ENCODE results near the gene KLK2.
"Not testable (repeated sequence)": the region's sequence is repeated elsewhere in the genome, so short reads cannot be mapped to it uniquely, and the experiment has no call there.

The KLK2 gene

DNA sequence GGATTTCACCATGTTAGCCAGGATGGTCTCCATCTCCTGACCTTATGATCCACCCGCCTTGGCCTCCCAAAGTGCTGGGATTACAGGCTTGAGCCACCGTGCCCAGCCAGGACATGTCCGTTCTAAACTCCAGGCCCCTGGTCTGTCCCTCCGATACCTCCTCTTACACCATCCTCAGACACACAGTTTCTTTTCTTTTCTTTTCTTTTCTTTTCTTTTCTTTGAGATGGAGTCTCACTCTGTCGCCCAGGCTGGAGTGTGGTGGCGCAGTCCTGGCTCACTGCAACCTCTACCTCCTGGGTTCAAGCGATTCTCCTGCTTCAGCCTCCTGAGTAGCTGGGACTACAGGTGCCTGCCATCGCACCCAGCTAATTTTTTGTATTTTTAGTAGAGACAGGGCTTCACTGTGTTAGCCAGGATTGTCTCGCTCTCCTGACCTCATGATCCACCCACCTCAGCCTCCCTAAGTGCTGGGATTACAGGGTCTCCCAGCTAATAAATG, 22.9 kb downstream of the KLK2 start:
- not testable (repeated sequence) for DNase-seq

DNA sequence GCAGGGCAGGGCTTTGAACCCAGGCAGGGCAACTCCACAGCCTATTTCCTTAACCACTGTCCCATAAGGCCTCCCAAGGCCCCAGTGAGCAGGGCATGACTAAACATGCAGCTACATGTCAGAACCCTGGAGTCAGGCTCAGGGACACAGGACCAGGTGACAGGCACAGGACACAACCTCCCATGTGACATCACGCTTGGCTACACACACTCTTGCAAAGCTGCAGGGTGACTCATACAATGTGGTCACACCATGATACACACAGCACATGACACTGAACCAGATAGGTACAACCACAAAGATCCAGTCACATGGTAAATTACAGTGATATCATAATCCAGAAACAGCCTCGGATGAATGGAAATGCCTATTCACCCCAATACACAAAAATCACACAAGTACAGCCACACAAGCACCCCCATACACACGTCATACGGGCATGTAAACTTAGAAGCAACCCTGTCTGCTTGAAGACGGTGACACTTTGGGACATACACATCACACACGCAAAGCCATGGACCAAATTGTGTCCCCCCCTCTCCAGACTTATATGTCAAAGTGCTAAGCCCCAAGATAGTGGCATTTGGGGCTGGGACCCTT, 23.5 kb downstream of the KLK2 start:
- peak; percentile 35 for DNase-seq

DNA sequence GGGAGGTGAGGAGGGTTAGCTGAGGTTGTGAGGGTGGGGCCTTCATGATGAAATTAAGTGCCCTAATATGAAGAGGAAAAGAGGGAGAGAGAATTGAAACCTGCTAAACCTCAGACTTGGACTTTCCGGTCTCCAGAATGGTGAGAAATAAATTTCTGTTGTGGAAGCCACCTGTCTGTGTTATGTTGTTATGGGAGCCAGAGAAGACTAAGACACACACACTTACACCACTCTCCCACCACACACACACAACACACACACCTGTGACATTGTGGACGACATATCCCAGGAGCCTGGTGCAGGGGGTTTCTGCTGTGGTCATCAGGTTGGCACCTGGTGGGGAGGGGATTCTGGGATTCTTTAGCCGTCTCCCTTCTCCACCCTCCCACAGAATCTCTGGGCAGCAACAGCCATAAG, 24.0 kb downstream of the KLK2 start:
- DNase-seq, result no peak

DNA sequence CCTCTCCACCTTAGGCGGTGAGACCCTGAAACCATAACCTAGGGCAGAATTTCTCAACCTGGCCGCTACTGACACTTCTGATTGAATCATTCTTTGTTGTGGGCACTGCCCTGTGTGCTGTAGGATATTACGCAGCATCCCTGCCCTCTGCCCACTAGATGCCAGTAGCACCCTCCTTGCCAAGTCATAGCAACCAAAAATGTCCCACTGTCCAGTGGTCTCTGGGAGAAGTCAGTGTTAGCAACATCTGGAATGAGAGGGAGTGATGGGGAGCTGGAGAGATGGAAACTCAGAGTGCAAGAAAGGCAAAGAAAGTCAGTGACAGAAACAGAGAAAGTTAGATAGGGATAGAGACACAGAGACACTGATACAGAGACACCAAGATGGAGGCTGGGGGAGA, 24.4 kb downstream of the KLK2 start:
- DNase-seq, result no peak

DNA sequence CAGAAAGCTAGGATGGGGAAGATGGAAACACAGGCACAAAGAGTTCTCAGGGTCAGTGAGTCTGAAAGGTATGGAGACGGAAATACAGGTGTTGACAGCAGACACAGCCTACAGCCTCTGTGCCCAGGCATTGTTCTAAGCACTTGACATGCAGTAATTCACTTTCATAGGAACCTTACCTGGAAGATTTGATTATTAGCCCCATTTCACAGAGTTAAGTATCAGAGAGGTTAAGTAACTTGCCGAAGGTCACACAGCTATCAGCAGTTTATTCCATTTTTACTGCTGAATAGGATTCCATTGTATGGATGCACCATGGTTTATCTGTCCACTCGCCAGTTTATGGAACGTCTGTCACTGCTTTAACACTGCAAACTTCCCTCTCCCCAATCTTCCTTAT, 24.8 kb downstream of the KLK2 start:
- DNase-seq, result no peak

DNA sequence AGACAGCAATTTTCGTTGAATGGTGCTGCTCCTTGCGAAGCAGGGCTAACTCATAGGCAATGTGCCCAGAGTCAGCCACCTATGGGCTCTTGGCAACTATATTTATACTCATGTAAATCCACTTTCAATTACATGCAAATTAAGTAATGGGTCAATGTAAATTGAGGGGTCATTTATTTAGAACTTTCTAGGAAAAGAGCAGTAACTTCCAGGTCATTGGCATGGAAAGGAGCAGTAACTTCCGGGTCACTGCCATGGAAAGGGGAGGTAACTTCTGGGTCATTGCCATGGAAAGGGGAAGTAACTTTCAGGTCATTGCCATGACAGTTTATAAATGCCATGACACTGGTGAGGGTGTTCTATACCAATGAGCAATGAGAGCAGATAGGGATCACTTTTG, 26.3 kb downstream of the KLK2 start:
- DNase-seq, result no peak

DNA sequence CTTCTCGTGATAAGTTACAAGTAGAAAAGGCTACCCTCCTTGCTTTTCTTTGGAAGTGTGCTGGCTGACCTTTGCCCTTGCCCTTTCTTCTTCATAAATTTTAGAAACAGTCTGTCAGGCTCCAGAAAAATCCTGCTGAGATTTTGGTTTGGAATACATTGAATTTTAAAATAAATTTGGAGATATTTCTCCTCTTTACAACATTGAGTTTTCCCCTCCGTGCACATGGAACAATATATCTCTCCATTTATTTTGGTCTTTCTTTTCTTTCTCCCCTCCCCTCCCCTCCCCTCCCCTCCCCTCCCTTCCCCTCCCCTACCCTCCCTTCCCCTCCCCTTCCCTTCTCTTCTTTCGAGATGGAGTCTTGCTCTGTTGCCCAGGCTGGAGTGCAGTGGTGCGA, 29.4 kb downstream of the KLK2 start:
- no peak for DNase-seq

DNA sequence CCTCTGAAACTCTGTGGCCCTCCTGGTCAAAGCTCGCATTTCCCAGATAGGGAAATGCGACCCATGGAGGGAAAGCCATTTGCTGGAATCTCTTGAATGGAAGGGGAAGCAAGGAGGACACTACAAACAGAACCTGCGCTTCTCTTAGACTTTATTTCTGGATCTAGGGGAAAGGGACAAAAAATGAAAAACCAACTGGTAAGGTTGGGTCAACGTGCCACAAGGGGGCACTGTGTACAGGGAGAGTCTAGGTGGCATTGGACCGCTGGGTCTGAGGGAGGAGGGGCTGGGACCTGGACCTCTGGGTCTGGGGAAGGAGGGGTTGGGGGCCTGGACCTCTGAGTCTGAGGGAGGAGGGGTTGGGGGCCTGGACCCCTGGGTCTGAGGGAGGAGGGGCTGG, 33.0 kb downstream of the KLK2 start:
- no peak for DNase-seq

DNA sequence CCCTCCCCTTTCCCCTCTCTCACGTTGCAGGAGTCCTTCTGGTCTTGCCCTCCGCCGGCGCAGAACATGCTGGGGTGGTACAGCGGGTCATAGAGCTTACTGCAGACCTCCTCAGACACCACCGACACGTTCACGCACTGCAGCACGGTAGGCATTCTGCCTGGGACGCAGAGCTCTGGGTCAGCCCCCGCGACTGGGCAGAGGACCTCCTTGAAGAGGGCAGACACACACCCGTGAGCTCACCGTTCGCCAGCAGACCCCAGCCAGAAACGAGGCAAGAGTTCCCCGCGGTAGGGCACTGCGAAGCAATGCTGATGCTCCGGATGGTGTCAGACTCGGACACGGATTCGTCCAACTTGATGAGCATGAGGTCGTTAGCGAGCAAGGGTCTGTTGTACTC, 35.1 kb downstream of the KLK2 start:
- no peak for DNase-seq

DNA sequence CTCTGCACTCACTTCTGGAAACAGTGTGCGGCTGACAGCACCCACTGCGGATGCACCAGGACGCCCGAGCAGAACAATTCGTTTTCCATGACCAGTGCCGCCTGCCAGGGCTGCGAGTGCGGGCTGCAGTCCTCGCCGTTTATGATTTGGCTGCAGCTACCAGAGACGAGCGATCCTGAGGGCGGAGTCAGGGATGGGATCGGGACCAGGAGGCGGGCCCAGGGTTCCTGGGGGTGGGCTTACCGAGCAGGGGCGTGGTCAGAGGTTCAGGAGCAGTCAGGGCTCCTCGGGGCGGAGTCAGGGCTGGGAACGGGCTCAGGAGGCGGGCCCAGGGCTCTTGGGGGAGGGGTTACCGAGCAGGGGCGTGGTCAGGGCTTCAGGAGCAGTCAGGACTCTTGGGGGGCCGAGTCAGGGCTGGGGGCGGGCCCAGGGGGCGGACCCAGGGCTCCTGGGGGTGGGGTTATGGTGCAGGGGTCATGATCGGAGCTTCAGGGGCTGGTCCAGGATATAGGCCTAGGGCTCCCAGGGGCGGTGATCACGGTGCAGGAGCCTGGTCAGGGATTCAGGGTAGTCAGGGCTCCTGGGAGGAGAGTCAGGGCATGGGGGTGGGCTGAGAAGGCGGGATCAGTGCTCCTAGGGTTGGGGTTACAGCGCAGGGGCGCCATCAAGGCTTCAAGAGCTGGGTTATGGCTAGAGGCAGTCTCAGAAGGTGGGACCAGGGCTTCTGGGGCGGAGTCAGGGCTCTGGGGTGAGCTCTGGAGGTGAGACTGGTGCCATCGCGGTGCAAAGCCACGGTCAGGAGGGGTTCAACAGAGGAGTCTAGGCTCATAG, 36.2 kb downstream of the KLK2 start:
- peak; percentile 79 for DNase-seq

DNA sequence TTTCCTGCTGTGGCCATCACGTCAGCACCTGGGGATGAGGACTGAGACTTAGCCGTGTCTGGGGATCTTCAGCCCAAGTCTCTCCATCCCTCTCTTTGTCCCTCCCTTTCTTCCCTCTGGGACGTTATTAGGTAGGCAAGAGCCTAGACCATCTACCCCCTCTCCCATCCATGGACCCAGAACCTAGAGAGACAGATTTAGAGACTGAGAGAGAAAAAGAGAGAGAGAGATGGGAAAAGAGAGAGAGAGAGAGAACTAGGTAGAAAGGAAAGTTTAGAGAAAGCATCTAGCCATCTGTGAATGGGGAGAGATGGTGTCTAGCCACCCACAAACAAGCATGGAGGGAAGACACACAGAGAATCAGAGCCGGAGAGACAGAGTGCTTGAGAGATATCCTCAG, 37.5 kb downstream of the KLK2 start:
- DNase-seq, result no peak

DNA sequence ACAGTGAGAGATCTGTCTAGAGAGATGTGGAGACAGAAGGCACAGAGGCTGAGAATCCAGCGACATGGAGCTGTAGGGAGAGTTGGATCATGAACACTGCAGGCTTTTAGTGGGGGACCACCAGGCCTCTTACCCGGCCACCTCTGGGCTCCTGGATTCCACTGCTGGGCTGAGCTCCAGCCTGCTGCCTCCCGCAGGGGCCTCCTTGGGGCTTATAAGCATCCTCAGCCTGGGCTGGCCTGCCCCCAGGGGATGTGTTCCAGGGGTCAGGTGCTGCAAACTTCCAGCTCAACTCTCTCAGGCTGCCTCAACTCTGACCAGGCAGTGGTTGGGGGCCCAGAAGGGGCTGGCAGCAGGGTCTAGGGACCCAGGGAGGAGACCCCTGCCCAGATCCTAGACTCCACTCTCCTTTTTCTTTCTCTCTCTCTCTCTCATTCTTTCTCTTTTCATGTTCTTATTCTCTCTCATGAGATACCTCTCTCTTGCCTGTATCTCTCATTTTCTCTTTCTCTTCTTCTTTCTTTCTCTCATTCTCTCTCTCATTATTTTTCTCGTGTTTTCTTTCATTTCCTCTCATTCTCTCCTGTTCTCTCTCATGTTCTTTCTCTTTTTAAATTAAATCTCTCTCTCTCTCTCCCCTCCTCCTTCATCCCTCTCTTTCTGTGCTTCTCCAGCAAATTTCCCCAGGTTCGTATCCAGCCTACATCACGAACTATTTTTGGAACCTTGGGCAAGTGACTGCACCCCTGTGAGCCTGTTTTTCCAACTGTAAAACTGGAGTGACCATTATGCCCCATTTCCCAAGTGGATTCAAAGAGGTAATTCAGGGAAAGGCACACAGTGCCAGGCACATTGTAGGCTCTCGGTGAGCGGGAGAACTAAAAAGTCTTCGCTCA, 38.2 kb downstream of the KLK2 start, which contains the start of gene KLK4:
TSS of gene KLK4 (minus strand) at position 190 of the 896 bp plus-strand sequence. CDS start 657 bp downstream, outside the sequence.
- no peak for DNase-seq

DNA sequence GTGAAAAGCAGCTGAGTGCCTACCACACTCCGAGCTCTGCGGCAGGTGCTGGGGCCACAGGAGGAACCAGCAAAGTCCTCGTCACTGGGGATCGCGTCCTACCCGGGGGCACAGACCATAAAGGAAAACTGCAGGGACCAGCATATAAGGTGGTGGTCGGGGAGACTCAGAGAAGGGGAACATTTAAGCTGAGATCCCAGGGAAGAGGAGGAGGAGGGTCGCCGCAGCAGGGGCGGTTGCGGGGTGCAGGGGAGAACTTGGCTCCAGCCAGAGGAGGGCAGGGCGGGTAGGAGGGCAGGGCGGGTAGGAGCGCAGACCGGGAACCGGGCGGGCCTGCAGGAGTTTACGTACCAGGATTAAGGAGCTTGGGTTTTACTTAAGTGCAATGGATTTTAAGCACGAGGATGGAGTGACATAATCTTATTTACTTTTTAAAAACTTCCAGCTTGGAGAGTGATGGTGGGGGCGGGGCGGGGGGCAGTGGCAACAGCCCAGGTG, 38.9 kb downstream of the KLK2 start:
- DNase-seq, result no peak

DNA sequence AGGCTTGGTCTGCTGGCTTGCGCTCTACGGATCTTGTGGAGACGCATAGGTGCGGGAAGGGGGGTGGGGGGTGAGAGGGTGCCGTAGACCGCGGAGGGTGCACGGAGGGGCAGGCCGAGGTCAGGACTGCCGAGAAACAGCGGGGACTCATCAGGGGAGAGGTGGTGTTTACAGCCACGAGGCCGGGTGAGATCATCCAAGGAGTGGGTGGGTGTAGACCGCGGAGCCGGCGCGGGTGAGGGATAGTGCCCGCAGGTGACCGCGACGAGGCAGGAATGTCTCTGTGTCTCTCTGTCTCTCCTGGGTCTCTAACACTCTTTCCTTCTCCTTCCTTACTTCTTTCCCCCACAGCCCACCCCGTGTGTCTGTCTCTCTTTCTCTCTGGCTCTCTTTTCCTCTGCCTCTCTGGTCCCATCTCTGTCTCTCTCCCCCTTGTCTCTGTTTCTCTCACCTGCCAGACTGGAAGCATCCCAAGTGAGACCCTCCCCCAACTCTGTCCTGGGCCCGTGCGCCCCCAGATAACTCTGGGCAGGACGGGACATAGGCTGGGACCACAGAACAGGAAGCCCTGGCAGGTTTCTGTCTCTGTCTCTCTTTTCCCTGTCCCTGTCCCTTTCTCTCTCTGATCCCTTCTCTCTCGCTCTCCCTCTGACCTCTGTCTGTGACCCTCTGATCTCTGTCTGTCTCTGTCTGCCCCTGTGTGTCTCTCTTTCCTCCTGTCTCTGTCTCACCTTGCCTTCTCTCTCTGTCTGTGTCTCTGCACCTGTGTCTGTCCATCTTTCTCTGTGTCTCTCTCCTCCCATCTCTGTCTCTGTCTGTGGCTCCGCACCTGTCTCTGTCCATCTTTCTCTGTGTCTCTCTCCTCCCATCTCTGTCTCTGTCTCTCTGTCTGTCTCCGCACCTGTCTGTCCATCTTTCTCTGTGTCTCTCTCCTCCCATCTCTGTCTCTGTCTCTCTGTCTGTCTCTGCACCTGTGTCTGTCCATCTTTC, 39.8 kb downstream of the KLK2 start:
- DNase-seq, result no peak

DNA sequence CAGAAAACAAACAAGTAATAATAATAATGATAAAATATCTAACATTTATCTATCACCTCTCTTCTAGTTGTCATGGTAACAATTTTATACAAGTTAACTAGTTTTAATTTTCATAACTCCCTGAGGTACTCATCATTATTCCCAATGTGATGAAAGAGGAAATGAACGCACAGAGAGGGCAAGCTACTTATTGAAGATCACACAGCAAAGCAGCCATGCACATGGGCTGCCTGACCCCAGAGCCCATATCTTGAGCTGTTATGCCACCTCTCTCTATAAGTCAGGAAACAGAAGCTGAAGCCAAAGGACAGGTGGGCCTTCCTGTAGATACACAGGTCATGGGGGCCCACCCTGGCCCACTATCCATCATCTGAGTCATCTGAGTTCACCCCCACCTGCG, 42.8 kb downstream of the KLK2 start:
- no peak for DNase-seq

DNA sequence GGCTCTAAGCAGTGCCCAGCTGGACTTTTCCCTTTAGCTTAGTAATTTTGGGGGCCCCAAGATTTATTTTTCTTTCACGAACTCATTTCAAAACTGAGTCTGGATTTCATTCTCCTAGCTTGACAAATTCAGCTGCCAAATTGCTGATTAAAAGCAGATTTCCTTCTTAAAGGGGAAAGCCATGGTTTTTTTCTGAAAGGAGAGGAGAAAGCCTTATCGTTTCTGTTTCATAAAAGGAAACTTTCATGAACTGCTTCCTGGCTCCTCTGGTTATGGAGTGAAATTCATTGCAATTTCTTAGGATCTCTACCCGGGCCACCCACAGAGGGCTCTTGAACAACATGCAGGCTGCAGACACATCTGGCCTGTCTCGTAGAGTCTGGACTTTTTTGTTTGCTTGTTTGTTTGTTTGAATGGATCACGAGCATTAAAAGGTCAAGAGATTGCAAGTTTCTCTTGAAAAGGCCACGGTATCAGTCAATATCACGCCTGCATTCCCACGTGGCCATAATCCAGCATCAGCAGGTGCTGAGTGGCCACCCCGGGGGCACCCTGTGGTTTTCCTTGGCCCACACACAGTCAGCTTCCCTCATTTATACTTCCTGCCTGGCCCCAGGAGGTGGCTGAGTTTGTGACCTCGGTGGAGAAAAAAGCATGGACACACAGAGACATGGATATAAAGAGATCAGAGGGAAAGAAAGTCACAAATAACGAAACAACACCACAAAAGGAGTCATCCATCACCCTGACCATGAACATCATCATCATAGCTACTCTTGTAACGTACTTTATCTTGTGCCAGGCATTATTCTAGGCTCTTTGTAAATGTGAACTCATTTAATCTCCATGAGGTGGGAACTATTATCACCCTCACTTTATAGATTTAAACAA, 48.4 kb downstream of the KLK2 start:
- DNase-seq, result no peak

DNA sequence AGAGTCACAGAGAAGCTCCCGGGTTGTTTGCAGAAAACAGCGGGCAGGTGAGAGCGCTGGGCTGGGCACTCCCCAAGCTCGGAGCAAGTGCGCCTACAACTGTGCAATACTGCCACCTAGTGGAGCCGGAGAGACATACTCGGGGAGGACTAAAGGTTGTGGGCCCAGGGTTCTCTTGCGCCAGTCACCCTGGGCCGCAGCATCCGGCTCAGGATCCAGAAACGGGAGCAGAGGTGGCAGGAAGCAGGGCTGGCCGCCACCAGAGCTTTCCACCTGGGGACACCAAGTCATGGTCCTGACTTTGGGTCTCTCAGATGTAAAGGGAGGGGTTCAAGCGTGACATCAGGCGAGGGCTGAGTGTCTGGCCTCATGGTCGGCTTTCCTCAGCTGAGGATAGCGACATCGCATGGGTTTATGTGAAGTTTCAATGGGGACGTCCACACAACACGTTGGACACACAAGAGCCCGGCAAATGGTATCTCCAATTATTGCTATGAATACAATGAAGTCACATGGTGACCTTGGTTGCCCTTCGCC, 49.1 kb downstream of the KLK2 start:
- peak; percentile 90 for DNase-seq

DNA sequence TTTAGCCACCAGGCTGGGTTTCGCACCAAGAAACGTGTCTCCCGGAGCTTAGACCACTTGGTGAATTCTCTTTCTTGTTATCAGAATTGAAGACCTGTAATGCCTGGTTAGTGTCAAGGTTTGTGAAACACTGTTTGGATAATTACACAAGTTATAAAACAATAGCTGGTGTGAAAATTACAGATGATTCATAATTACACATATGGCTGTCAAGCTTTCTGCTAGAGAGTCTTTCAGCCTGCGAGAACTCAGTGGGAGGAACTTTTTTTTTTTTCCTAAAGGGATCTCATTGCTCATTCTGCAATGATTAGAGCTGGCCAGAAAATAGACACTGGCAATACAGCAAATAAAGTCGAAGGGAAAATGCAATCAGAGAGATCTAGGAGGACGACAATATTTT, 51.3 kb downstream of the KLK2 start:
- DNase-seq, result no peak

DNA sequence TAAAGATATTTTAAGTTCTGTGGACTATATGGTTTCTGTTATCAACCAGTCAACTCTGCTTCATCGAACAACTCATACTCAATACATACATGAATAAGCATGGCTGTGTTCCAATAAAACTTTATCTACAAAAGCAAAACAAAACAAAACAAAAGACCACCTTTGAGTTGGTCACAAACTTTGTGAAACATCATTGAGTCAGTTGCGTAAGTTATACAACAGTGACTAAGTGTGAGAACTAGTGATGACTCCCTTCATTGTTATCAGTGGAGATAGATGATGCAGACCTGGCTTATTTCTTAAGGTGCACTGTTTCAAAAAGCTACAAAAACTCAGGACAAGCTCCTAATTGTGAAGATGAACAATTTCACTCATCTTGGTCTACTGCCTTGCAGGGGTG, 52.5 kb downstream of the KLK2 start:
- DNase-seq, result no peak

DNA sequence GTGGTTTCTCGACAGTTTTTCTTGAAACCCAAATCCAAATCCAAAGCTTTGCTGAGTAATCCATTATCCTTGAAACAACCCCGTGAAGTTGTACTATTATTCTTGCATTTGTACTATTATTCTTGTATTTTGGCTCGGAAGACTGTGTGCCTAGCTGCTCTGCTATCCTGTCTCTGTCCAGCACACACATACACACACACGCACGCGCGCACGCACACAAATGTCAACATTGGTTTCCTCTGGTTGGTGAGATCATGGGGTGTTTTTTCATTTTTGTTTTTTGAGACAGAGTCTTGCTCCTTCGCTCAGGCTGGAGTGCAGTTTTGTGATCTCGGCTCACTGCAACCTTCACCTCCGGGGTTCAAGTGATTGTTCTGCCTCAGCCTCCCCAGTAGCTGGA, 52.9 kb downstream of the KLK2 start:
- no peak for DNase-seq

DNA sequence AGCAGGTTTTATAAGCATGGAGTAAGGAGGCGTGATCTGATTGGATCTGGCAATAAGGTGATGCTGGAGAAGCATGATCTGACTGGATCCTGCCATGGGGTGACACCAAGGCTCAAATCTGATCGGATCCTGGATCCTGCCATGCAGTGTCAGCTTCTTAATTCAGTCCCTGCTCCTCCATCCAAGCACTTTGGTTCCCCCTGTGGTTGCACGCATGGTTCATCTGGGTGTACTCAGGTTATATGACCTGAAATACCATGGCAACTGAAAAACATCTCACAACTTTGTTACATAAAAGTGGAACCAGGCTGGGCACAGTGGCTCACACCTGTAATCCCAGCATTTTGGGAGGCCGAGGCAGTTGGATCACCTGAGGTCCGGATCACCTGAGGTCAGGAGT, 55.6 kb downstream of the KLK2 start:
- peak; percentile 21 for DNase-seq
